ENCODE measurements around the gene CSH1. TPM values are rescaled to one million over a fixed set of nuclear protein-coding genes. Genes with fewer than 3 reads are reported as not detected.

CSH1 gene
- total and polyA plus RNA-seq, 2 donors (not counting 1 experiment from before 2014, with no cell fraction given), result not detected

DNA sequence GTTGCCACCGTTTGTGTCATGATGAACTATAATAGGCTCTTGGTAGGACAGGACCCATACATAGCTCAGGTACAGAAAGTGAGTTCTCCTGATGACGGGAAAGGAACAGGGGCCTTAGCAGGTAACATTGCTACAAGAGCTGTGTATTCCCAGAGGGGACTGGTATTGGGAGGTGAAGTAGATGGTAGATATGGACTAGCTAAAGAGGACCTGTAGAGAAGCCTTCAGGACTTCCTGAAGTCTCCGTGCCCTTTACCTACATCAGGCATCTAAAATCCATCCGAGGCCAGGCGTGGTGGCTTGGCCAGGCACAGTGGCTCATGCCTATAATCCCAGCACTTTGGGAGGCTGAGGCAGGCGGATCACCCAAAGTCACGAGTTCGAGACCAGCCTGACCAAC lies 41.2 kb downstream of the CSH1 start:
- H3K9me3 Mint-ChIP-seq (ENCODE audit: insufficient read depth), result no peaks in the 10 kb centered on the region
- H3K36me3 ChIP-seq (replicated peaks in 1 of 2; ENCODE audit: control extremely low read depth in 1 of 2, control insufficient read depth in 1 of 2, extremely low read depth in 1 of 2, insufficient read depth in 2 of 2, low read length in 1 of 2), result no peaks in the 10 kb centered on the region
- no peak overlapping the region for H3K4me2 ChIP-seq (replicated peaks; ENCODE audit: low read depth, low read length, poor library complexity, severe bottlenecking)
- WGBS (ENCODE audit: insufficient coverage), result 92% methylated on average over 7 of the region's 8 CpGs
- peaks cover 0 to 5% (median 2%) of the 10 kb centered on the region in 4 experiments for H3K27me3 ChIP-seq (replicated peaks in 1 of 4; ENCODE audit: control extremely low read depth in 1 of 4, control insufficient read depth in 3 of 4, insufficient read depth in 4 of 4, low read length in 3 of 4)
- POLR2A ChIA-PET, result no interaction called here
- H3K9ac ChIP-seq (ENCODE audit: low read length), result no peak overlapping the region
- no peak overlapping the region for H3K4me3 ChIP-seq (ENCODE audit: control extremely low read depth in 1 of 5, extremely low read depth in 1 of 5, insufficient read depth in 1 of 5, low read depth in 2 of 5, low read length in 4 of 5)
- TF ChIP-seq, protein P1, sequence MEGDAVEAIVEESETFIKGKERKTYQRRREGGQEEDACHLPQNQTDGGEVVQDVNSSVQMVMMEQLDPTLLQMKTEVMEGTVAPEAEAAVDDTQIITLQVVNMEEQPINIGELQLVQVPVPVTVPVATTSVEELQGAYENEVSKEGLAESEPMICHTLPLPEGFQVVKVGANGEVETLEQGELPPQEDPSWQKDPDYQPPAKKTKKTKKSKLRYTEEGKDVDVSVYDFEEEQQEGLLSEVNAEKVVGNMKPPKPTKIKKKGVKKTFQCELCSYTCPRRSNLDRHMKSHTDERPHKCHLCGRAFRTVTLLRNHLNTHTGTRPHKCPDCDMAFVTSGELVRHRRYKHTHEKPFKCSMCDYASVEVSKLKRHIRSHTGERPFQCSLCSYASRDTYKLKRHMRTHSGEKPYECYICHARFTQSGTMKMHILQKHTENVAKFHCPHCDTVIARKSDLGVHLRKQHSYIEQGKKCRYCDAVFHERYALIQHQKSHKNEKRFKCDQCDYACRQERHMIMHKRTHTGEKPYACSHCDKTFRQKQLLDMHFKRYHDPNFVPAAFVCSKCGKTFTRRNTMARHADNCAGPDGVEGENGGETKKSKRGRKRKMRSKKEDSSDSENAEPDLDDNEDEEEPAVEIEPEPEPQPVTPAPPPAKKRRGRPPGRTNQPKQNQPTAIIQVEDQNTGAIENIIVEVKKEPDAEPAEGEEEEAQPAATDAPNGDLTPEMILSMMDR (IDR thresholded peaks at IDR 0.05), result no peak
- no peak for TF ChIP-seq EZH2 (IDR thresholded peaks at IDR 0.05; ENCODE audit: borderline replicate concordance, insufficient read depth, low read depth, low read length, poor library complexity, severe bottlenecking)
- H4K20me1 ChIP-seq (ENCODE audit: control insufficient read depth, insufficient read depth, low read length, poor library complexity, severe bottlenecking), result no peaks in the 10 kb centered on the region
- H3K4me1 Mint-ChIP-seq, result no peaks in the 10 kb centered on the region
- H3K4me3 Mint-ChIP-seq, result no peak overlapping the region
- ATAC-seq (ENCODE audit: low read depth), result no peak
- peaks cover 8% of the 10 kb centered on the region for H3K27me3 Mint-ChIP-seq
- DNase-seq, result no peak
- H3K9me3 ChIP-seq (ENCODE audit: control extremely low read depth in 1 of 3, control insufficient read depth in 2 of 3, insufficient read depth in 1 of 3, low read length in 2 of 3), result no peaks in the 10 kb centered on the region
- H3K4me1 ChIP-seq (ENCODE audit: control insufficient read depth in 2 of 2, insufficient read depth in 2 of 2, low read length in 2 of 2), result no peaks in the 10 kb centered on the region
- no peak overlapping the region for H3K27ac Mint-ChIP-seq
- H3K79me2 ChIP-seq (ENCODE audit: control insufficient read depth, insufficient read depth, low read length), result no peaks in the 10 kb centered on the region
- H3K27ac ChIP-seq (ENCODE audit: low read length in 2 of 2), result no peak overlapping the region
- H2AFZ ChIP-seq (ENCODE audit: insufficient read depth, low read depth, low read length, poor library complexity, severe bottlenecking), result no peak overlapping the region
- intact Hi-C loops (cut with micrococcal nuclease), result no loop called here
- CTCF ChIA-PET, result interaction anchor here (1.1 kb wide), 1 partner anchor 33 kb away, joined by 4 read pairs; no protein-coding TSS in a partner anchor

DNA sequence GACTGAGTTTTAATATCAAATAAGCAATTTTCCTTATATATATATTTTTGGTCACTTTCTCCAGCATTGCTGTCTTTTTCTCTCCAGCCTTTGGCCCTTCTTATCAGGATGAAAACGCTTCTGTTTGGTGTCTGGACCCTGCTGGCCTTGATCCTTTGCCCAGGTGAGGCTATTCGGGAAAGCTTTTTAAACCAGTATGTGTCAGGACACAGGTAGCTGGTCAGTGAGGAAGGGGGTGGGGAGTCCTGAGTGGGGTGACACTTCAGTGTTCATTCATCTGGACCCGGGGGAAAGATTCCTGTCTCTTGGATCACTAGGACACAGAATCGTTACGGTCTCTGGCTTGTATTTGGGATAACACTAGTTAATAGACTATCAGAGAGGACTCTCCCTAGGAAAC lies 41.7 kb downstream of the CSH1 start:
- Mint-ChIP-seq H3K27ac (no peak overlapping the region), H3K4me3 (no peak overlapping the region), H3K4me1 (peaks cover 2% of the 10 kb centered on the region), H3K9me3 (ENCODE audit: insufficient read depth) (no peaks in the 10 kb centered on the region), H3K27me3 (peaks cover 4% of the 10 kb centered on the region)
- no peaks in the 10 kb centered on the region for H3K79me2 ChIP-seq (ENCODE audit: control insufficient read depth, insufficient read depth, low read length)
- H3K9ac ChIP-seq (ENCODE audit: low read length), result no peak overlapping the region
- ChIA-PET CTCF (interaction anchor here (1.1 kb wide), 1 partner anchor 33 kb away, joined by 4 read pairs; no protein-coding TSS in a partner anchor), POLR2A (no interaction called here)
- H3K27me3 ChIP-seq (replicated peaks in 1 of 4; ENCODE audit: control extremely low read depth in 1 of 4, control insufficient read depth in 3 of 4, insufficient read depth in 4 of 4, low read length in 3 of 4), result peaks cover 0 to 4% (median 1%) of the 10 kb centered on the region in 4 experiments
- intact Hi-C loops (cut with micrococcal nuclease), result no loop called here
- no peaks in the 10 kb centered on the region for H3K4me1 ChIP-seq (ENCODE audit: control insufficient read depth in 2 of 2, insufficient read depth in 2 of 2, low read length in 2 of 2)
- ATAC-seq (ENCODE audit: low read depth) (no peak), DNase-seq (no peak)
- no peak overlapping the region for H3K4me2 ChIP-seq (replicated peaks; ENCODE audit: low read depth, low read length, poor library complexity, severe bottlenecking)
- 94% methylated on average over 5 of the region's 5 CpGs for WGBS (ENCODE audit: insufficient coverage)
- no peak for TF ChIP-seq EZH2 (IDR thresholded peaks at IDR 0.05; ENCODE audit: borderline replicate concordance, insufficient read depth, low read depth, low read length, poor library complexity, severe bottlenecking)
- TF ChIP-seq, protein P1 (IDR thresholded peaks at IDR 0.05), result no peak
- H2AFZ ChIP-seq (ENCODE audit: insufficient read depth, low read depth, low read length, poor library complexity, severe bottlenecking), result no peak overlapping the region
- no peak overlapping the region for H3K4me3 ChIP-seq (ENCODE audit: control extremely low read depth in 1 of 5, extremely low read depth in 1 of 5, insufficient read depth in 1 of 5, low read depth in 2 of 5, low read length in 4 of 5)
- no peak overlapping the region for H3K27ac ChIP-seq (ENCODE audit: low read length in 2 of 2)
- no peaks in the 10 kb centered on the region for H4K20me1 ChIP-seq (ENCODE audit: control insufficient read depth, insufficient read depth, low read length, poor library complexity, severe bottlenecking)
- H3K36me3 ChIP-seq (replicated peaks in 1 of 2; ENCODE audit: control extremely low read depth in 1 of 2, control insufficient read depth in 1 of 2, extremely low read depth in 1 of 2, insufficient read depth in 2 of 2, low read length in 1 of 2), result no peaks in the 10 kb centered on the region
- H3K9me3 ChIP-seq (ENCODE audit: control extremely low read depth in 1 of 3, control insufficient read depth in 2 of 3, insufficient read depth in 1 of 3, low read length in 2 of 3), result peaks cover 0 to under 1% (median 0%) of the 10 kb centered on the region in 3 donors
